ENCODE measurements around the gene CNIH2. TPM values are rescaled to one million over a fixed set of nuclear protein-coding genes. Genes with fewer than 3 reads are reported as not detected.

Gene CNIH2
- total RNA-seq, 4 donors from 2014 or later = not detected

GRCh38 chr11:66312549-66313320 is 34.8 kb downstream of the CNIH2 start:
- peak; percentile 100 for DNase-seq
- peak overlapping the region; percentile 88 to 96 (median 92) for H3K27ac ChIP-seq
- no peaks in the 10 kb centered on the region for H3K9me3 ChIP-seq
- H3K4me1 ChIP-seq = peaks cover 4 to 36% (median 12%) of the 10 kb centered on the region in 4 donors
- no peaks in the 10 kb centered on the region for H3K27me3 ChIP-seq
- no peaks in the 10 kb centered on the region for H3K36me3 ChIP-seq
- TF ChIP-seq, protein P1, sequence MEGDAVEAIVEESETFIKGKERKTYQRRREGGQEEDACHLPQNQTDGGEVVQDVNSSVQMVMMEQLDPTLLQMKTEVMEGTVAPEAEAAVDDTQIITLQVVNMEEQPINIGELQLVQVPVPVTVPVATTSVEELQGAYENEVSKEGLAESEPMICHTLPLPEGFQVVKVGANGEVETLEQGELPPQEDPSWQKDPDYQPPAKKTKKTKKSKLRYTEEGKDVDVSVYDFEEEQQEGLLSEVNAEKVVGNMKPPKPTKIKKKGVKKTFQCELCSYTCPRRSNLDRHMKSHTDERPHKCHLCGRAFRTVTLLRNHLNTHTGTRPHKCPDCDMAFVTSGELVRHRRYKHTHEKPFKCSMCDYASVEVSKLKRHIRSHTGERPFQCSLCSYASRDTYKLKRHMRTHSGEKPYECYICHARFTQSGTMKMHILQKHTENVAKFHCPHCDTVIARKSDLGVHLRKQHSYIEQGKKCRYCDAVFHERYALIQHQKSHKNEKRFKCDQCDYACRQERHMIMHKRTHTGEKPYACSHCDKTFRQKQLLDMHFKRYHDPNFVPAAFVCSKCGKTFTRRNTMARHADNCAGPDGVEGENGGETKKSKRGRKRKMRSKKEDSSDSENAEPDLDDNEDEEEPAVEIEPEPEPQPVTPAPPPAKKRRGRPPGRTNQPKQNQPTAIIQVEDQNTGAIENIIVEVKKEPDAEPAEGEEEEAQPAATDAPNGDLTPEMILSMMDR (IDR thresholded peaks at IDR 0.05) = peak in 1 of 6 experiments; percentile 5
- TF ChIP-seq POLR2A (IDR thresholded peaks at IDR 0.05) = no peak
- H3K4me3 ChIP-seq = peak overlapping the region; percentile 32 to 59 (median 53)

DNA sequence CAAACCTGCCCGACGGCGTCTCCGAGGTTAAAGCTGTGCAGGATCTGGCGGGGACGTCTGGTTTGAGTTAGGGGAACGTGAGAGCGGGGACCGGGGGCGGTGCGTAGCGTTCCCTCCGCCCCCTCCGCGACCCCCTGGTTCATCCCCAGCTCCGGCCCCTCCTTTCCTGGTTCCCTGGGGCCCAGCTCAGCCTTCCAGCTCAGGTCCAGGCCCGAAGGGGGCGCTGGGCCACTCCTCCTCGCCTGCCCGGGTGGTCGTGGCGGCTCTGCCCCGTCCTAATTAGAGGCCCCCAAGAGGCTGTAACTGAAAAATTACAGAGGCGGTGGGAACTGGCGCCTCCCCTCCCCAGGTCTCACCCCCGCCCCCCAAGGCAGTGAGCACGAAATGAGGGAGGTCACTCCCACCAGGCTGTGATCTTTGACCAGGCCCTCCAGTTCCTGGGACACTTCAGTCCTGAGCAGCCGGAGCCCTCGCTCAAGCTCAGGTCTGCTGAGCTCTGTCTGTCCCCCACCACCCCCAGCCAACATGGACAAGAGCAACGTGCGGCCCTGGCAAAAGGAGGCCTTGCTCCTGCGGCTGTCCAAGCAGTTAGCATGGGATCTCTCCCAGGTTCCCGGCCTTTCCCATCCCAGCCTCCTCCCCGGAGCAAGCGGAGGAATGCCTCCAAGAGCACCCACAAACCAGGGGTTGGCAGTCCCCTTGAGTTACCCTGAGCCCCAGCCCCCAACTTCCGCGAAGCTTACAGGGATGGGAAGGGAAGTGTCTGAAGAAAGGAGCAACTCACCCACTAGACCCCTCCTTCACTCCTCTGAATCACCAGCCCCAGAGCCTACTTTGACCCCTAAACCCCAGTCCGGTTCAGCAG is 35.6 kb downstream of the CNIH2 start:
- DNase-seq = no peak
- no peaks in the 10 kb centered on the region for H3K9me3 ChIP-seq
- H3K27ac ChIP-seq = peak overlapping the region; percentile 88 to 96 (median 92)
- TF ChIP-seq, protein P1 (IDR thresholded peaks at IDR 0.05) = no peak
- no peak for TF ChIP-seq POLR2A (IDR thresholded peaks at IDR 0.05)
- H3K27me3 ChIP-seq = no peaks in the 10 kb centered on the region
- peak overlapping the region; percentile 26 to 59 (median 53) for H3K4me3 ChIP-seq
- no peaks in the 10 kb centered on the region for H3K36me3 ChIP-seq
- H3K4me1 ChIP-seq = peaks cover 4 to 44% (median 20%) of the 10 kb centered on the region in 4 donors

GRCh38 chr11:66314186-66314501 is 36.2 kb downstream of the CNIH2 start:
- no peak for TF ChIP-seq POLR2A (IDR thresholded peaks at IDR 0.05)
- TF ChIP-seq, protein P1 (IDR thresholded peaks at IDR 0.05) = no peak
- H3K36me3 ChIP-seq = no peaks in the 10 kb centered on the region
- H3K27ac ChIP-seq = peak overlapping the region in 3 of 4 donors; percentile 91 to 96 (median 92)
- H3K4me3 ChIP-seq = peak overlapping the region in 1 of 4 donors; percentile 53
- peaks cover 4 to 50% (median 24%) of the 10 kb centered on the region in 4 donors for H3K4me1 ChIP-seq
- H3K27me3 ChIP-seq = no peaks in the 10 kb centered on the region
- DNase-seq = no peak
- H3K9me3 ChIP-seq = no peaks in the 10 kb centered on the region

- TF ChIP-seq, protein P1 (IDR thresholded peaks at IDR 0.05) = no peak
- no peak for TF ChIP-seq POLR2A (IDR thresholded peaks at IDR 0.05)
- Histone ChIP-seq H3K9me3 (no peaks in the 10 kb centered on the region), H3K4me1 (peaks cover 4 to 53% (median 24%) of the 10 kb centered on the region in 4 donors), H3K27me3 (no peaks in the 10 kb centered on the region), H3K27ac (peak overlapping the region; percentile 6 to 96 (median 92)), H3K36me3 (no peaks in the 10 kb centered on the region), H3K4me3 (peak overlapping the region in 1 of 4 donors; percentile 0)
- DNase-seq = no peak
Observed at GRCh38 chr11:66314561-66315497, 36.9 kb downstream of the CNIH2 start.

DNA sequence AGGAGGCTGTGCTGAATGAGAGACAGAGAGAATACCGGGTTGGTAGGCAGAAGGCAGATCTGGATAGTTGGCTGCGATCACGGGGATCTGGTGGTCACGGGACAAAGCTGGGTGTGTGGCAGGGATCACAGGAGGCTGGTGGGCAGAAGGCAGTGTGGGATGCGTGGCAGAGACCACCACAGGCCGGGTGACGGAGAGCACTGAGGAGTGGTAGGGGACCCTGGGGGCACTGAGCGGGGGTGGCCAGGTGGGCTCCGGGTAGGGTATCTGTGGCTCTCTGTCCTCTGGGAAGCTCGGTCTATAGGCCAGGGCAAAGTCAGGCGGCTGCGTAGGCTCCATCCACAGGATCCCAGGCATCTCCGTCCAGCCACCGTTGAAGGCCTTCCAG is 37.5 kb downstream of the CNIH2 start:
- Histone ChIP-seq H3K9me3 (no peaks in the 10 kb centered on the region), H3K4me1 (peaks cover 4 to 53% (median 24%) of the 10 kb centered on the region in 4 donors), H3K27ac (peak overlapping the region; percentile 73 to 91 (median 83)), H3K27me3 (no peaks in the 10 kb centered on the region), H3K4me3 (peak overlapping the region in 2 of 4 donors; percentile 26 to 52), H3K36me3 (no peaks in the 10 kb centered on the region)
- DNase-seq = no peak
- TF ChIP-seq, protein P1 (IDR thresholded peaks at IDR 0.05) = no peak
- no peak for TF ChIP-seq POLR2A (IDR thresholded peaks at IDR 0.05)

Data from Peyer's patch (tissue), 4 donors.